NCI-H1436 treated with DMSO at 0.1 percent for 48 hours (cell line): ENCODE data around the gene PSMG4.

Experiments
- DNase-seq: peaks from one replicate; lab custom pipeline; 2025; lab: John Stamatoyannopoulos, UW

Gene PSMG4

DNA sequence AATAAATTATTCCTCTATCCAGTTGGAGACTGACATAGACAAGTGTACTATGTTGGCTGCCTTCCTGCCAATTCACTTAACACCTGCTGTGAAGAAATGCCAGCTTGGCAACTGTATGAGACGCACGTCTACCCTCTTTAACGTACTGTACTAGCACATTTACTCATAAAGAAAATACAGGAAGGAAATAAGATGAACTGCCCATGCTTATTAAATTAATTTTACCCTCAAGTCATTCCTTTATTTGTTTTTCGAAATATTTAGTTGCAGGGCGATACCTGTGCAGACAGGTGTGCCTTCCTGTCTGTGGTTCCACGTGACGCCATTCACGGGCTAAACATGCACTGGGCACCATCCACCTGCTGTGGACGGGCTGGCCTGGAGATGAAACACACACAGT is 52.0 kb downstream of the PSMG4 start:
- no peak for DNase-seq

DNA sequence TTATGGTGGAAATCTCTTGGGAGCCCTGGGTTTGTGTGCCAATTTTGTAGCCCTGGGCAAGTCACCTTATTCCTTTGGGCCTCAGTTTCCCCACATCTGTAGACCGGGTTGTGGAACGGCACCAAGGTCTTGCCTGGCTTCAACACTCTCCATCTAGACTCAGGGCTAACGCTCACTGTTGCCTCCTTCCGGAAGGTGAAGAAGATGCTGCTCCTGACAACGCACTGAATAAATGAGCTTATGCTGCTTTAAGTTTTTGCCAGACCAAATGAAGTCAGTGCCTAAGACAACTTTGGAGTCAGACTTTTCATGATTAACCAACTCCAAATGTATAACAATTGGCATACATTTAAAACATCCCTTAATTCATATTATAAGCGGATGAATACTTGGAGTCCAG is 53.1 kb downstream of the PSMG4 start:
- DNase-seq, result no peak

DNA sequence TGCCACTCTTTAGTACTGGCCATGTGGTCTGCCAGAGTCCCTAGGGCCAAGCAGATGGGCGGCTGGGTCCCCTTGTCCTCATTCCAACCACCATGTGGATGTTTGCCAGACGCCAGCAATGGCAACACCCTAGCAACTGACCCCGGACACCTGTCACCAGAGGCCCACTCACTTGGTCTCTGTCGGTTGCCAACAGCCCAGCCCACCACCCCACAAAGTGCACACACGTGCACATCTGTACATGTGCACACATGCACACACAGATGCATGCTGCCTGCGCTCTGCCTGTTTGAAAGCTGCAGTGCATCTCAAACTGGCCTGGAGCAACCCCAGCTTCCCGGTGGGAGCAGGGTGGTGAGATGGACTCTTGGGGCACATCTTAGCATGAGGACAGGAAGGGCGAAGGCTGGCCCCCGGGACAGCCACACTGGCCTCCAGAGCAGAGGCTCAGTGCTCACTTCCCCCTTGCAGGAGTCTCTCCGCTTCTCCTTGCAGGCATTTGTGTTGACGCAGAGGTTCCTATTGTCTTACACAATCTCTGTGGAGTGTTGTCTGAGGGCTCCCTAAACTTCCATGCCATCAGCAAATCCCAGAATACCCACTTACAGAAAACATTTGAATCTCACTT is 54.0 kb downstream of the PSMG4 start:
- DNase-seq, result no peak

DNA sequence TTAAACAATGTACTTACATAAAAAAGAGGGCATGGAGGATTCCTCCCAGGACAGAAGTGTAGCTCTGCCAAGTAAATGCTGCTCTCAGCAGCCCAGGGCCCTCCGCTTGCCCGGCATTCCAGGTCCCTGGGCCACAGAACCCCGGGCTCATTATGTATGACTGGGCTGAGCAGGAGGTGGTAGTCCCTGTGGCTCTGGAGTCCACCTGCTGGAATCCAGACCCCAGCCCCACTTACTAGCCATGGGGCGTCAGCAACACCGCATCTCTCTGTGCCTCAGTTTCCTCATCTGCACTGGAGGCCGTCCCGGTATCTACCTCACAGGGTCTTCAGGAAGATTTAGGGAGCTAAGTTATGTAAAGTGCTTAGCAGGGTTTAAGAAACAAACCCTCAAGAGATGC is 55.4 kb downstream of the PSMG4 start:
- no peak for DNase-seq

DNA sequence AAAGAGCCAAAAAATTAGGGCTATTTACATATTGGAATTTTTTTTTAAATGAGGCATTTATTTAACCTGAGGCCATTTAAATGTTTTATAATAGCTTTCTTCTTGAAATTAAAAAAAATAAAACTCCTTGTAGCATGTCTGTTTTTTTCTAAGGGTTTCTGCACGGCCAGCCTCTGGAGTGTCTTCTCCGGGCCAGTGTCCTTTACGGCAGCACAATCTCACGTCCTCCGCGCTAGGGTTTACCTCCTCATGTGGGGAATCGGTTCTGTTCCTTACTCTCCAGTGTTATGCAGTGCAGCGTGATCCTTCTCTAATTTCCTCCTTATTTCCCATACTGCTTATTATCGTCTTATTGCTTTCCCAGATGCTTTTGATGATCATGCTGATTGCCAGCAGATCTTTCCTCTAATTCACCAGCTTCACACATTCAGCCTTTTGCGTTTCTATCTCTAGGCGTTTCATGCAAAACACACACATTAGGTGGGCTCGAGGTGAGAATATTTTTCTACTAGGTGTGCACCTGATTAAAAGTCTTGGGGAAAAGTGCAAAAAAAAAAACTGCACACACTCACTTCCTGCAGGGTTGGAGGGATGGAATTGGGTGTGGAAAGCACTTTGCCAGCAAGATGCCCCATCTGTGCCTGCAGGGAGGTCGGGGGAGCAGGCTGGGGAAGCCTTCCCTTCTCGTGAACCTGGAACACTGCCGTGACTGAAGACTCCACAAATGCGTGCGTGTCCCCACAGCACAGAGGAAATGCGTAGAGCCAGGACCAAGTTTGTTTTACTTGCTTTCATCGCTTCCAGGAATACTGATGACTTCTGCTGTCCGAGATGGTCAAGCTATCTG is 56.1 kb downstream of the PSMG4 start:
- no peak for DNase-seq

DNA sequence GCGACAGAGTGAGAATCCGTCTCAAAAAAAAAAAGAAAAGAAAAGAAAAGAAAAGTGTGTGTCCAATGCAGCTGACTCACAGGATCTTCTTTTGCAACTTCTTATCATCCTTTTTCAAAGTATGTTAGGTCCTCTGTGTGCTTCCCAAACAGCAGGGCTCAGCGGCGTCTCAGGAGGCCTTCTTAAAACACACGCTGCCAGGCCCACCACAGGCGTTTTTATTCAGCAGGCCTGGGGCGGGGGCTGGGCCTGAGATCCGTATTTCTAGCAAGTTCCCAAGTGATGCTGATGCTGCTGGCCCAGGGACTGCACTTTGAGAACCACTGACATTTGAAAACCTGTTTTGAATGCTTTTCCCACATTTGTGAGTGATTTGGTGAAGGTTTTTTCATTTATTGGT is 57.1 kb downstream of the PSMG4 start:
- no peak for DNase-seq

DNA sequence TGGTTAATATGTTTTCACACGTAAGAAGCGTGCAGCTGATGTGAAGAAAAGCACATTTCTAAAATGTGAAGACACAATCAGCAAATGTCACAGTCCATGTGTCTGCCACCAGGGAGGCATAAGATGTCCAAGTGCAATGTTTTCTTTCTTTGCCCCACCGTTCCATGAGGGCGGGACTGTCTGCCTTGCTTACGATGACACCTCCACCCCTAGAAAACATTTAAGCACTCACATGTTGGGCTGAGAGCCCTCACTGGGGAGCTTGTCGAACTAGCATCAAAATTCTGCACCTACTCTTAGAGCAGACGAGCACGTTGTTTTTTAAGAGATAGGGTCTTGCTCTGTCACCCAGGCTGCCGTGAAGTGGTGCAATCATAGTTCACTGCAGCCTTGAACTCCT is 57.6 kb downstream of the PSMG4 start:
- no peak for DNase-seq

DNA sequence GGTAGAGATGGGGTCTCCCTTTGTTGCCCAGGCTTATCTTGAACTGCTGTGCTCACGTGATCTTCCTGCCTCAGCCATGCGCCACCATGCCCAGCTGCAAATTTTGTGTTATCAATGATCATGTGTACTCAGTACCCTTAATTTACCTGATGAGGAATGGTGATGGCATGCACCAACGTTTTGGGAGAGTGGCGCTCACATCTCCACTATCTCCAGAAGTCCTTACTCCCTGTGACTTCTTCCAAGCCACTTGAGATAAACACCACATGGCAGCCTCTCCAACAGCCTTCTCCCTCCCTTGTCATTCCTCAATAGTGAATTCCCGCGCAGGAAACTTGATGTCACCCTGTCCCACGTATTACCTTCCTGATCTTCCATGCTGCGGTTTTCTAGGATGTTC is 58.1 kb downstream of the PSMG4 start:
- no peak for DNase-seq
